Right renal pelvis (tissue), 4 donors: Measurements from ENCODE around the gene PRKAR1B. TPM values are rescaled to one million over a fixed set of nuclear protein-coding genes. Genes with fewer than 3 reads are reported as not detected.

ENCODE experiments used
- DNase-seq, 4 donors: peaks; one replicate each; pipeline ENCODE4 v3.0.0-alpha.2; 2013; ENCODE audit warnings: low read depth in 4 of 4, low spot score in 3 of 4, missing footprints in 1 of 4
- polyA plus RNA-seq, 4 donors: library from polyadenylated mRNA; unstranded; fragments of 120-200 nt; gene quantifications; one replicate each; pipeline ENCODE4 v1.2.1, GENCODE V29; 2013; ENCODE audit not compliant: insufficient read length in 4 of 4

The PRKAR1B gene
- polyA plus RNA-seq, 4 donors, result 34.7 to 47.2 (median 36.6) TPM

GRCh38 chr7:516606-517456 is 210.2 kb downstream of the PRKAR1B start:
- no peak for DNase-seq

- no peak for DNase-seq
These were observed 210.9 kb downstream of the PRKAR1B start for GRCh38 chr7:516216-516605.

GRCh38 chr7:515628-516027 is 211.5 kb downstream of the PRKAR1B start:
- no peak for DNase-seq

- DNase-seq, result no peak
These were observed 212.2 kb downstream of the PRKAR1B start for GRCh38 chr7:514651-515598.

GRCh38 chr7:514242-514641 is 212.8 kb downstream of the PRKAR1B start:
- no peak for DNase-seq

- no peak for DNase-seq
These were observed 213.4 kb downstream of the PRKAR1B start for GRCh38 chr7:513521-514166.

- DNase-seq, result no peak
These were observed 214.4 kb downstream of the PRKAR1B start for GRCh38 chr7:512541-513311.

GRCh38 chr7:512146-512510 is 215.0 kb downstream of the PRKAR1B start:
- no peak for DNase-seq

- DNase-seq, result no peak
These were observed 215.5 kb downstream of the PRKAR1B start for GRCh38 chr7:511476-512145.

- no peak for DNase-seq
These were observed 216.2 kb downstream of the PRKAR1B start for GRCh38 chr7:510782-511281.

- no peak for DNase-seq
These were observed 217.0 kb downstream of the PRKAR1B start for GRCh38 chr7:510131-510481.

- no peak for DNase-seq
These were observed 217.5 kb downstream of the PRKAR1B start for GRCh38 chr7:509426-510130.

GRCh38 chr7:508461-509170 is 218.5 kb downstream of the PRKAR1B start:
- DNase-seq, result no peak

- DNase-seq, result no peak
These were observed 219.3 kb downstream of the PRKAR1B start for GRCh38 chr7:507623-508300.

- no peak for DNase-seq
These were observed 220.0 kb downstream of the PRKAR1B start for GRCh38 chr7:506921-507622.

- no peak for DNase-seq
These were observed 220.7 kb downstream of the PRKAR1B start for GRCh38 chr7:506391-506831.

GRCh38 chr7:505171-505570 is 221.9 kb downstream of the PRKAR1B start:
- DNase-seq, result no peak
